Lower leg skin (tissue), 3 donors: ENCODE measurements around the gene CNTF.
"Not testable (repeated sequence)": the region's sequence is repeated elsewhere in the genome, so short reads cannot be mapped to it uniquely, and the experiment has no call there.

Experiments used
- POLR2A ChIP-seq, 2 donors: fragments of 450-650 bp; IDR thresholded peaks; one replicate each; pipeline ENCODE4 v1.6.1; 2016 to 2017; ENCODE audit warnings: antibody characterized with exemption in 2 of 2, mild to moderate bottlenecking in 1 of 2, moderate library complexity in 1 of 2
- TF ChIP-seq, protein P1 (sequence below), 3 donors: fragments of 450-650 bp; IDR thresholded peaks; one replicate each; pipeline ENCODE4 v1.5.1; 2016; ENCODE audit warnings: antibody characterized with exemption in 3 of 3, mild to moderate bottlenecking in 3 of 3, moderate library complexity in 2 of 3

DNA sequence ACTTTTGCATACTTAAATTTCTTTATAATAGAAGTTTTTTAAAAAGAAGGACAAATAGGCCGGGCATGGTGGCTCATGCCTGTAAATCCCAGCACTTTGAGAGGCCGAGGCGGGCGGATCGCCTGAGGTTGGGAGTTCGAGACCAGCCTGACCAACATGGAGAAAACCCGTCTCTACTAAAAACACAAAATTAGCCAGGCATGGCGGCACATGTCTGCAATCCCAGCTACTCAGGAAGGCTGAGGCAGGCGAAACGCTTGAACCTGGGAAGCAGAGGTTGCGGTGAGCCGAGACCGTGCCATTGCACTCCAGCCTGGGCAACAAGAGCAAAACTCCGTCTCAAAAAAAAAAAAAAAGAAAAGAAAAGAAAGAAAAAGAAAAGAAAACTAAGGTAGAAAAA, 49.6 kb upstream of the CNTF start:
- TF ChIP-seq, protein P1, sequence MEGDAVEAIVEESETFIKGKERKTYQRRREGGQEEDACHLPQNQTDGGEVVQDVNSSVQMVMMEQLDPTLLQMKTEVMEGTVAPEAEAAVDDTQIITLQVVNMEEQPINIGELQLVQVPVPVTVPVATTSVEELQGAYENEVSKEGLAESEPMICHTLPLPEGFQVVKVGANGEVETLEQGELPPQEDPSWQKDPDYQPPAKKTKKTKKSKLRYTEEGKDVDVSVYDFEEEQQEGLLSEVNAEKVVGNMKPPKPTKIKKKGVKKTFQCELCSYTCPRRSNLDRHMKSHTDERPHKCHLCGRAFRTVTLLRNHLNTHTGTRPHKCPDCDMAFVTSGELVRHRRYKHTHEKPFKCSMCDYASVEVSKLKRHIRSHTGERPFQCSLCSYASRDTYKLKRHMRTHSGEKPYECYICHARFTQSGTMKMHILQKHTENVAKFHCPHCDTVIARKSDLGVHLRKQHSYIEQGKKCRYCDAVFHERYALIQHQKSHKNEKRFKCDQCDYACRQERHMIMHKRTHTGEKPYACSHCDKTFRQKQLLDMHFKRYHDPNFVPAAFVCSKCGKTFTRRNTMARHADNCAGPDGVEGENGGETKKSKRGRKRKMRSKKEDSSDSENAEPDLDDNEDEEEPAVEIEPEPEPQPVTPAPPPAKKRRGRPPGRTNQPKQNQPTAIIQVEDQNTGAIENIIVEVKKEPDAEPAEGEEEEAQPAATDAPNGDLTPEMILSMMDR (IDR thresholded peaks at IDR 0.05): not testable (repeated sequence)
- TF ChIP-seq POLR2A (IDR thresholded peaks at IDR 0.05): not testable (repeated sequence)
